Choroid plexus epithelial cell (primary cell): Measurements from ENCODE around the gene KCTD15.

Experiments used
- DNase-seq: peaks from one replicate; pipeline ENCODE4 v3.0.0-alpha.2; 2010; ENCODE audit warnings: low read depth
- H3K4me3 ChIP-seq: 2 replicates; pipeline ENCODE4 v1.5.1; 2011; ENCODE audit warnings: low read depth, mild to moderate bottlenecking, control low read depth, low read length, moderate library complexity
- CTCF ChIP-seq: conservative IDR thresholded peaks from 2 replicates; pipeline ENCODE4 v1.5.1; 2011; ENCODE audit warnings: low read depth, mild to moderate bottlenecking, control low read depth, inconsistent platforms, low read length, moderate library complexity

The KCTD15 gene

GRCh38 chr19:33819880-33820781 is 23.5 kb downstream of the KCTD15 start:
- DNase-seq, result peak; percentile 62
- TF ChIP-seq CTCF, result no peak
- H3K4me3 ChIP-seq, result peak overlapping the region; percentile 49

- DNase-seq, result no peak
- no peak overlapping the region for H3K4me3 ChIP-seq
- no peak for TF ChIP-seq CTCF
Measured at GRCh38 chr19:33821871-33822270, 25.2 kb downstream of the KCTD15 start.

- H3K4me3 ChIP-seq, result no peak overlapping the region
- DNase-seq, result no peak
- TF ChIP-seq CTCF, result no peak
Measured at GRCh38 chr19:33823341-33823740, 26.7 kb downstream of the KCTD15 start.

- no peak for DNase-seq
- H3K4me3 ChIP-seq, result no peak overlapping the region
- no peak for TF ChIP-seq CTCF
Measured at GRCh38 chr19:33825556-33825955, 28.9 kb downstream of the KCTD15 start.

GRCh38 chr19:33826521-33826920 is 29.9 kb downstream of the KCTD15 start:
- no peak for TF ChIP-seq CTCF
- DNase-seq, result no peak
- H3K4me3 ChIP-seq, result no peak overlapping the region

GRCh38 chr19:33828266-33829075 is 31.8 kb downstream of the KCTD15 start:
- no peak for DNase-seq
- no peak for TF ChIP-seq CTCF
- H3K4me3 ChIP-seq, result no peak overlapping the region
